Cerebellar nuclear complex (tissue), 1 donor: ENCODE measurements around the gene ATP6V0D1.
"Not testable (repeated sequence)": the region's sequence is repeated elsewhere in the genome, so short reads cannot be mapped to it uniquely, and the experiment has no call there.

ENCODE experiments used
- DNase-seq, 2 experiments: peaks; one replicate each; lab custom pipeline; 2025; lab: John Stamatoyannopoulos, UW

The ATP6V0D1 gene

DNA sequence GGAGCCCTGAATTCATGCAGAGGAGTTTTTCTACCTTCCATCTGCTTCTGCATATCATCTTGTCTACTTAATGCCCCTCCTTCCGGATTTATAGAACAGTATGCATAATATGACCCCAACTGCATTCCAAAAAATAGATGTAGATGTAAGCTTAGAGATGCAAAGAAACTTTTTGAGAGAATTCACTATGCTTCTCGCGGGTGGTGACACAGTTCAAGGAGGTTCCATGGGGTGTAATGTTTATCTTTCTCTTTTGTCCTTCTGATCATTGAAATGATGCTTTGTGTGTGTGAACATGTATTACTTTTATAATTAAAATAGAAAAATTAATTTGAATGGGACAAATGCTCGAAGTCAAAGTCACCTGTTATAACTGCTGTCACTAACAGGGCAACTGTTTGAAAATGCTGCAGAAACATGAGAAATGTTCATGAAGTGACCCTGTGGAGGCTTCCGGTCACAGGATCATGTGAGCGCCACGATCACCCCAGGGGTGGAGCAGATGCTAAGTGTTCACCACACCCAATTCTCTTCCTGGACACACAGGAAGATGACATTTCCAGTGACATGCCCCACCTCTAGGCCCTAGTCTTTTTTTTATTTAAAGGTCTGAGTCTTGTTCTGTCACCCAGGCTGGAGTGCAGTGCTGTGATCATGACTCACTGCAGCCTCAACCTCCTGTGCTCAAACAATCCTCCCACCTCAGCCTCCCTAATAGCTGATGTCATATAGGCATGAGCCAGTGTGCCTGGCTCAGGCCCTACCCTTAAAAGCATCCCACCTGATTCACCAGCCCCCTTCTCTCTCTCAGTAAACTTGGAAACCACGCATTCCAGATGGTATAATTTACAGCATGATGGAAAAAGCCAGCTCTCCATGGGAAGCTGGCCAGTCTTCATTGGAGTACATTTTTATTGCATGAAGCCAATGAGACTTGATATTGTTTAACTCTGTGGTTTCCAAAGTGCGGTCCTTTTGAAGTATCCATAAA lies 23.4 kb upstream of the ATP6V0D1 start:
- DNase-seq: no peak

DNA sequence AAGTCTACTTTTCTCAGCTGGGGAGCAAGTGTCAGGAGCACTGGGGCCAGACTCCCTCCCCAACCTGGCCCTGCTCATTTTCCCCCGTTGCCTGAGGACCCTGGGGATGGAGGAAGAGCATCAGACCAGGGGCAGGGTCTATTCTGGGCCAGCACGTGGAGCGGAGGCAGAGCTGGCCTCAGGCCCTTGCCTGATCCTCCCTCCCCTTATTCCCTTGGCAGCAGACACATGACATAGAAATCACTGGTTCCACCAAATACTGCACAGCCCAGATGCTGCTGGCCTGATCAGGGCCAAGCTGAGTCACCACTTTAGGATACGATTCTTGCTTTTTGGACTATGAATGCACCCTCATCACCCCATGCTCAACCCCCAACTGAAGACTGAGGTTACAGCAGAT lies 18.1 kb upstream of the ATP6V0D1 start:
- DNase-seq: no peak

DNA sequence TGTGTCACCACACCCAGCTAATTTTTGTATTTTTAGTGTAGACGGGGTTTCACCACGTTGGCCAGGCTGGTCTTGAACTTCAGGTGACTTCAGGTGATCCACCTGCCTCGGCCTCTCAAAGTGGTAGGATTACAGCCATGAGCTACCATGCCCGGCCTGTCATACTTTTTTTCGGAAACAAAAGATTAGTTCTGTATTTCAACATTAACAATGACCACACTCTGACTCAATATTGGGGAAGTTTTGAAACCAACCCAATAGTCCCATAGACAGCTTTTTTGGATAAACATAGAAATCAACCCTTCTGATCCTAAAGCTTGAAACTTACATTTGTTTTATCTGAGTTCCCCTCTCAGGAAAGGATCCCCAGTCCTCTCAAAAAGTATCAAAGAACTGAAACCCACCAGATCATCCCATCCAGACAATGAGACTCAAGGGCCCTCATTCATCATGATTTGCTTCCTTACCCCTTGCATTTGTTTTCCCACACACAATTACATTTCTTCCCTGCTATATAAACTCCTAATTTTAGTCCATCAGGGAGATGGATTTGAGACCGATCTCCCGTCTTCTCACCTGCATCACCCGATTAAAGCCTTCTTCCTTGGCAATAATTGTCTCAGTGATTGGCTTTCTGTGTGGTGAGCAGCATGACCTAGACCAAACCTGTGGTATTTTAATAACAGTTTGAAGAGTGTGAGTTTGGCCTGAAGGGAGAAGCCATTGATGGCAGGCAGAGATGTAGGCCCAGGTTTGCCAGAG lies 9.6 kb upstream of the ATP6V0D1 start:
- no peak for DNase-seq

DNA sequence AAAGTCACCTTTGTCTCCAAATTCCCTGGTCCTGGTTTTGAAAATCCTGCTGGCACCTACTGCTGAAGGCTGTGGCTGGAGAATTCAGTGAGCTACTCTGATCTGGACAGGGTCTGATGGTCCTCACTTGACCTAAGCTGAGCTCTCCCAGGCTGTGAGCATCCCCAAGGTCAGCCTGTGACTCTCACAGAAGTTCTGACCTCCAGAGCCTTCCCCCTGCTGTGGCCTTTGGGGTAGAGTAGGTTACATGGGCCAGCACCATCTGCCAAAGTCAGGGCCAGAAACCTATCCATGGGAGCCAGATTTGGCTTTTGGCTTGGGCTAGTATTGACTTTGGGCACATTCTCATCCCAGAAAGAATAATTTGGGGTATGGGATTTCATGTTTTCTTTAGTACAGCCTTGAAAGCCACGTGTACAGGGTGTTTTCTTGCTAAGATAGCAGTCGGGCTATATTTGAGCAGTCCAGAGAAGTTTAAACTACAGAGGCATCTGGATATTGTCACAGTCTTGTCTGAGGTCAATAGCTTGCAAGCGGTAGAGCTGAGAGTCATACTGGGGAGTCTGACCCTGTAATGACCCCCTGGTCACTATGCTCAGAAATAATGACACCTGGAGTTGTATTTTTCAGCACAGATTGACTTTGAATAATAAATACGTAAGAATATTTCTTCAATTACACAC lies 8.6 kb upstream of the ATP6V0D1 start:
- DNase-seq: no peak

DNA sequence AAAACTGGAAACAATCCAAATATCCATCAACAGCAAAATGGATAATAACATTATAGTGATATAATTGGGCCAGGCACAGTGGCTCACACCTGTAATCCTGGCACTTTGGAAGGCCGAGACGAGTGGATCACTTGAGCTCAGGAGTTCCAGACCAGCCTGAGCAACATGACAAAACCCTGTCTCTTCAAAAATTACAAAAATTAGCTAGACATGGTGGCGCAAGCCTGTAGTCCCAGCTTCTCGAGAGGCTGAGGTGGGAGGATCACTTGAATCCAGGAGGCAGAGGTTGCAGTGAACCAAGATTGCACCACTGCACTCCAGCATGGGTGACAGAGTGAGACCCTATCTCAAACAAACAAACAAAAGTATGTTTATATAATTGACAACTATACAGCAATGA lies 6.6 kb upstream of the ATP6V0D1 start:
- DNase-seq: not testable (repeated sequence)

DNA sequence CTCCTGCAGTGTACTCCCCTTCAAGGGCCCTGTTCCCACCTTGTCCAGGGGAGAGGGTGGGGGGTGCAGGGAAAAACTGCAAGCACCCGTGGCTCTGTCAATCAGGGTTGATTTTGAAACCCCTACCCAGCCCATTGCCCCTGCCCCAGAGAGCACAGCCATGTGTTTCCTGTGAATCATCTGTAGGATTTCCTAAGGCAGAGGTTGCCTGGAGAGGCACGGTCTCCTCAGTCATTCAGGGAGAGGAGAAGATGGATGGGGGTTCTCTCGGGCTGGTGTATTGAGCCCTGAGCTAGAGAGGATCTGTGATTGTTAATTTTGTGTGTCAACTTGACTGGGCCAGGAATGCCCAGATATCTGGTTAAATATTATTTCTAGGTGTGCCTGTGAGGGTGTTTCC lies 5.8 kb upstream of the ATP6V0D1 start:
- DNase-seq: no peak

DNA sequence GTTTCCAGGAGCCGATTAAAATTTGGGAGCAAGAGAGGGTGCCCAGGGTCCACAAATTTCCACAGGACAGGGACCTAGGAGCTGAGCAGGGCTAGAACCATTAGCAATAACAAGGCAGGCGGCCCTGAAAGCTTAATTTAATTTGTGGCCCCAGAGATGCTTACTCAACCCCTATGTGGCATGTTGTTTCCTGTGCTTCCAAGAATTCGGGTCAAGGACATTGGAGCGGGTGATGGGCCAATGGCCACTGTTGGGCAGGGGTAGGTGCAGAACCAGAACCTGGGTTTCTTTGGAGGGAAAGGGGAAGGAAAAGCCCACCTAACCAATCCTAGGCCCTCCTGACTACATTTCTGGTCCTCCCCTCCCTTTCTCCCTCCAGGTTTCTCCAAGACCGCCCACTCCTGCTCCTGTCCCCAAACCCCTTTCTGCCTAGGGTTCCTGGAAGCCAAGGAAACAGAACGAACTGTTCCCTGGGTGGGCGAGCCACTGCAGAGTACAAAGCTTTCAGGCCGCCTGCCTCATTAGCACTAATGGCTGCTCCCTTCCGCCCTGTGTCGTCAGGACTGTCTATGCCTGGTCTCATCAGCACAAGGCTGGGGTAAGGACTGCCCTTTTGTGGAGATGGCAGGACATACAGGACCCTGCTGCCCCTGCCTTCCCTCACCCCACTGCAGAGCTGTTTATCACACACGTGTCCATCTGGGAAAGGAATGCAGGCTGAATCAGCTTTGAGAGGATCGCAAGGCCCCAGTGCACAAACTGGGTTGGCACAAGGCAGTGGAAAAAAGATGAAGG lies 3.0 kb upstream of the ATP6V0D1 start:
- no peak for DNase-seq

DNA sequence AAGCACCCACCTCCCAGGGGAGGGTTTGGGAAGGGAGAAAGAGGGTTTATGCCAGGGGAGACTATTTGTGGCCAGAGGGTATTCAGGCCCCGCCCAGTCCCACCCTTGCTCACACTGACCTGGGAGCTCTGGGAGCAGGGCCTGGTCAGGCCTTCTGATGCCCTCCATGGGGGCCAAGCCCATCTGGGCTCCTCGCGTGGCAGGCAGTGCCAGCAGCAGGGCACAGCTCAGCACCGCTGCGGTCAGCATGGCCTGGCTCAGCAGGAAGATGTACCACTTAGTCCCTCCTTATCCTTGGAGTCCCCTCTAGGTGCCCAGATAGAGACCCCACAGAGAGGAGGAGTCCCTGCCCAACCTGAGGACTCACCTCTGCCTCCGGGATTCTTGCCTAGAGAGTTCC lies 2.2 kb upstream of the ATP6V0D1 start, which contains the start of gene AGRP:
AGRP (minus strand) TSS at position 398 of the 400 bp plus-strand sequence; CDS start at position 249, 149 bp downstream.
- no peak for DNase-seq

DNA sequence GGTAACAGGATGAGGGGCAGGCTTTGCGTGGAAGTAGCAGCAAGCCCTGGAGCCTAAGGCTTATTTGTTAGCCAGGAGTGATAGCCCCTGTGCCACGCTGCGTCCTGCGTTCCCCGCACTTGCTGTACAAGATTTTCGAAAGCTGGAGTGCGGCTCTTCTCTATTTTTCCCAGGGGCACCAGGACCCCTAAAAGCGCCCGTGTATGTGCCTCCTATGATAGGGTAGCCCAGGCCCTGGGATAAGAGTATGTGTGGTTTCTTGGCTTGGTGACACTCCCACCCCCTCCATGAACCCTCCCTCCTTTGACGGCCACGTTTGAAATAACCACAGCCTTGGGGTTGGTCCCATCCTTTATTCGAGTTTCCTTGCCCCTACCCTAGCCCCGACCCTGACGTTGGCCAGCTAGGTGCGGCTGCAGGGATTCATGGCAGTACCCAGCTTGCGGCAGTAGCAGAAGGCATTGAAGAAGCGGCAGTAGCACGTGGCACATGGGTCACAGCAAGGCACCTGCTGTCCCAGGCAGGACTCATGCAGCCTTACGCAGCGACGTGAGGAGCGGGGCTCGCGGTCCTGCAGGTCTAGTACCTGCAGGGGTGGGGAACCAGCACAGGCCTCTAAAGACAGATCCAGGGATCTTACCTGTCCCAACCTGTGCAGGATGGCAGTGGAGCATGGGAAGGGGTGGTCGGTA lies 1.4 kb upstream of the ATP6V0D1 start:
- DNase-seq: no peak

DNA sequence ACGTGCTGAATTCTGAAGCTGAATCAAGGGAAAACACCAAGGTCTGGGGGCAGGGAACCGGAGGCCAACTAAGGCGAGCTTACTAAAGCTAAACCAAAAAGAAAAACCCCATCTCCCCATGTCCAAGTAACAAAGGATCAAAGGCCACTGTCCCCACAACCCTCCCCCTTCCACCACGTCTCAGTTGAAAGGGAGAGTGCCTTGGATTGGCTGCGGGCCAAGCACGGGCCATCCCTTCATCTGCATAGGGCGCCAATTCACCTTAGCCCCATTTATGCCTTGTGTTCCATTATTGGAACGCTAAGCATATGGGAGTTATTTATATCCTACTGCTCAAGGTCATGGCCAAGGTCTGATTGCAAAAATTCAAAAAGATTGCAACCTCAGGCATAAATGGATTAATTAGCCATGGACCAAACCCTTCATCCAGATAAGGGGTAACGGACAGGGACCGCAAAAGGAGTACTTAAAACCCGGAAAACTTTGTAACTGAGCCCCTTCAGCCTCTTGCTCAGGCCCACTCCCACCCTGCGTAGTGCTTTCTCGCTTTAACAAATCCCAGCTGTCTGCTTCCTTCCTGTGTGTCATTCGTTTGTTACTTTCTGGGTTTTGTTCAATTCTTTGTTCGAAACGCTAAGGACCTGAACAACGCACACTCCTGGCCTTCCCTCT lies 740 bp upstream of the ATP6V0D1 start:
- DNase-seq: no peak

DNA sequence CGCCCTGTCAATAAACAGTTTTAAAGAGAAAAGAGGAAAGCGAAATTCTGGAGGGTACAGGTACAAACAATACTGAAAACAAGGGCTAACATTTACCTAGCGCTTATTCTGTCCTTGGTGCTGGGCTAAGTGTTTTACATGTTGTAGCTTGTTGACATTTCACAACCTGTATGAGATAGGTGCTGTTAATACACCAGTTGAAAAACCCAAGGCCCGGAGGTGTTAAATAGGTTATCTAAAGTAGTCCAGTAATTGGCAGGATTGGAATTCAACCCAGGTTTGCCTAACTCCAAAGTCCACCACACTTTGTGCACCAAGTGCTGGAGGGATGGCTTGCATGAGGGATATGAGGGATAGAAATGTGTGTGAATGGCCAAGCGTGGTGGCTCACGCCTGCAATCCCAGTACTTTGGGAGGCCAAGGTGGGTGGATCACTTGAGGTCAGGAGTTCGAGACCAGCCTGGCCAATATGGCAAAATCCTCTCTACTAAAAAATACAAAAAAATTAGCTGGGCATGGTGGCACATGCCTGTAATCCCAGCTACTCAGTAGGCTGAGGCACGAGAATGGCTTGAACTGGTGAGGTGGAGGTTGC lies 2.9 kb downstream of the ATP6V0D1 start:
- no peak for DNase-seq

DNA sequence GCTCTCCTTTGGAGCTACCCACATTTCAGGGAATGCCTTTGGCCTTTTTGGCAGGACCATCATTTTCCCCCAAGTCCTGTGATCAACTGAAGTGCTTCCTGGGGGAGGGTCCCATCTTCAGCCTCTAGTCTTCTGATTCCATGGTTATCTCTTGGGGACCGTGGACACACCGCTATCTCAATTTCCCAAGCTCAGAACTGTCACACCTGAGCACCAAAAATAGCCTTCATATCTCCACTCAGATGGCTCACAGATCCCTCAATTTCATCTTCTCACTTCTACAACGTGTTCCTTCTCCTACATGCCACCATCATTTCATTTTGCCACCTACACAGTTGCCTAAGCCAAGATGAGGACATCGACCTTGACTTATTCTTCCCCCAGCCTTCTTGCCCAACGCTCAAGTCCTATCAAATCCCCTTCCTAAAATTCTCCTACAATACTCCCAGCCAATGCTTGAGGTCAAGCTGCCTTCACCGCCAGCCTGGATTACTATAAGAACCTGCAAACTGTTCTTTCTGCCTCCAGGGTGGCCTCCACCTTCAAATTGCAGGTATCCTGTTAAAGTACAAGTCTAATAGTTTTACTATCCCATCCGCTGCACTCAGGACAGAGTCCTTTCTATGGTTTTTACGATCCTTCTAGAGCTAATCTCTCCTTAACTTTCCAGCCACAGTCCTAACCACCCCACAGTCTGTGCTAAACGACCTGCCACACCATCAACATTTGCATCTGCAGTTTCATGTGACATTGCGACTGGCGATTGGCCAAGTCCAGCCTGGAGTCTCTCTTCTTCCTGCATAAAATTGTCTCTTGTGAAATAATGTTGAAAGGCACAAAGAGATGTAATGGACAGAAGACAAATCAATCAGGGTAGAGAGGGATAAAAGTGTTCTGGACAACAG lies 6.2 kb downstream of the ATP6V0D1 start:
- DNase-seq: no peak

DNA sequence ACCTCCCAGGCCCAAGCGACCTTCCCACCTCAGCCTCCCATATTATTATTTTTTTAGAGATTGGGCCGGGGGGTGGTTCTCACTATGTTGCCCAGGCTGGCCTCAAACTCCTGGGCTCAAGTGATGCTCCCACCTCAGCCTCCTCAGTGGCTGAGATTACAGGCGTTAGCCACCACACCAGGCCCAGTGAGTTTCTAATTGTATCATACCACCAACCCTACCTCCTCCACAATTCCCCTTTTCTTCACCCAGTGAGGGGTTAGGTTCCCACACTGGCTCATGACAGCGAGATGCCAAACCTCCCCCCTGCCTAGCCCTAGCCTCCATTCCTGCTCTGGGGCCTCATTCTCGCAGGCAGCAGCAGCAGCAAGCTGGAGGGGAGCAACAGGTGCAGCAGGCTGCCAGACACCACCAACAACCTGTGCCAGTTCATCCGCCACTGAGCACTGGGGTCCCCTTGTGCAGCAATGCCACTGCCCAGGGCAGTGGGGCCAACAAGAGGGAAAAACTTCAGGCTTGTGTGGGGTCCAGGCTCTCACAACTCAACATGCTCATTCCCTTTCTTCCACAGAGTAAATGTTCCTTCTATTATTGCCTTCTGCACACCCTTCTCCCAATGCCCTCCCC lies 9.1 kb downstream of the ATP6V0D1 start:
- no peak for DNase-seq

DNA sequence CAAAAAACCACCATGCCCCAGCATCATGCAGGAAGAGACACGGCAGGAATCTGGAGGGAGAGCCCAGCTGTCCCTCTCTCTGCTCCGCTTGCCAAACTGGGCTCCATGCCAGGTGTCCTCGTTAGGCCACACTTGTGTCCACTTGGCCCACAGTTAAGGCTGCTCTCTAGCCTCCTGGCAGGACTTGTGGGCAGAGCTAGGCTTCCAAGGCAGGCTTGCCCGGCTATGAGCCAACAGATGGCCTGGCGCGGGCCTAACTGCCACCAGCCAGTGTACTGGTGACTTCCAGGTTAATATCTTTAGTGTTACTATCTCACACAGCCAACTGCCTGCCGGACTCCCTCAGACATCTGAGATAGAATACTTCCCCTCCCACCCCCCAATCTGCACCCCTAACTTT lies 10.6 kb downstream of the ATP6V0D1 start:
- peak; percentile 98 for DNase-seq

DNA sequence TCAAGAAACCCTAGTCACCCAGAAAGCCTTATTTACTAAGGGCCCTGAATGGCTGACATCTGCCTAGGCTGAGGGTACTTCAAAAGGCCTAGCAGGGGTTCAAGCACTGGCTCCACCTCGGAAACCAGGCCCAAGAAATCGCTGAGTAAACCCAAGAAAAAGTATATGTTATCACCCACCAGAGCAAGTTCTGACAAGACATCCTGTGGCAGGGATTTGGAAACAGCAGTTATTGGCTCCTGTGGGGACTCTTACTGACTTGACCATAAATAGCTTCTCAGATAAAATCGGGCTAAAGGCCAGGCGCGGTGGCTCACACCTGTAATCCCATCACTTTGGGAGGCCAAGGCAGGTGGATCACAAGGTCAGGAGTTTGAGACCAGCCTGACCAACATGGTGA lies 12.2 kb downstream of the ATP6V0D1 start:
- DNase-seq: no peak

DNA sequence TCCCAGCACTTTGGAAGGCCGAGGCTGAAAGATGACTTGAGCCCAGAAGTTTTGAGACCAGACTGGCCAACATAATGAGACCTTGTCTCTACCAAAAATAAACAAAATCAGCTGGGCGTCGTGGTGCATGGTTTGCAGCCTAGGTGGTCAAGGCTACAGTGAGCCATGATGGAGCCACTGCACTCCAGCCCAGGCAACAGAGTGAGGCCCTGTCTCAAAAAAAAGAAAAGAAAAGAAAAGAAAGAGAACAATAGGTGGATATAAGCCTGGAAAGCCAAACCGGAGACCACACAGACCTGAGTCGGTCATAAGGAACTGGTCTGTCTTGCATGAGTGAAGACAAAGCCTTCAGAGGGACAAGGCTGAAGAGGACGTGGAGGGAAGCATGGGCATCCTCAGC lies 14.4 kb downstream of the ATP6V0D1 start:
- DNase-seq: no peak

DNA sequence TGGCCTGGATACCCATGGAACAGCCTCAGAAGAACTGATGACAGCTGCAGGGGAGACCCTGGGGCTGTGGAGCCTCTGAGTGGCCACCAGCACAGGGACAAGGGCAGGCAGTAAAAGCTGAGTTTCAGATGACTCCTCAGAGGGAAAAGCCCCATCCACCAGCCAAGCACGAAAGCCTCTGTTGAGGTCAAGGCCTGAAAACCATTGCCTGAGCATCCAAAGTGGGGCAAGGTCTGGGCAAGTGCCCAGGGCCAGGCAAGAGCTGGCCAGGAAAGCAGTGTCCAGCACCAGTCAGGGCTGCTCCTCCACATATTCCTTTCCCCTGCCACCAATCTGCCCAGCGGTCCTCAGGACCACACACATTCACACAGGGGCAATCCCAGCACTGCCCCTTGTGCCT lies 16.4 kb downstream of the ATP6V0D1 start:
- no peak for DNase-seq

DNA sequence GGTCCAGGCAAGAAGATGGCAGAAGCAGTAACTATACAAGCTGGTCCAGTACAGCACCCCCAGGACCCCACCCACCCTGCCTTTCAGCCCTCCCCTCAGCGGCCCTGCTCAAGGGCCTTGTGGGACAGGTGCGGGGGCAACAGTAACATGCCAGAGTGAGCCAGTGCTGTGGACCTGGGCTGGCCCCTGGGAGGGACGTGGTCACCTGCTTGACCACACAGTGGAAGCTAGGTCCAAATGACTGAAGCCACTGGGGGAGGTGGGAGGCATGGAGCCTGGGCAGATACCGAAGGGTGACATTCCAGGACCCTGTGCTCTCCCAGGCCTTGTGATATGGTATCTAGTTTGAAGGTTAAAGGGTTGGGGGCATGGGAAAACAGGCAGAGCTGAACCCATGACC lies 17.3 kb downstream of the ATP6V0D1 start:
- no peak for DNase-seq
